Right hindlimb (tissue), 1 donor: ENCODE measurements around the gene GRM1.
A peak's percentile ranks its signal among the peaks of the same experiment; 100 is the strongest.

Source experiments
- DNase-seq: peaks from one replicate; pipeline ENCODE4 v3.0.0-alpha.2; 2018

Gene GRM1

GRCh38 chr6:146282837-146283236 is 254.0 kb downstream of the GRM1 start:
- DNase-seq = no peak

- DNase-seq = no peak
Observed at GRCh38 chr6:146284311-146284710, 255.4 kb downstream of the GRM1 start.

- no peak for DNase-seq
Observed at GRCh38 chr6:146286961-146287360, 258.1 kb downstream of the GRM1 start.

GRCh38 chr6:146287691-146288369 is 259.0 kb downstream of the GRM1 start:
- no peak for DNase-seq

- no peak for DNase-seq
Observed at GRCh38 chr6:146289816-146290588, 261.1 kb downstream of the GRM1 start.

- DNase-seq = no peak
Observed at GRCh38 chr6:146290589-146290901, 261.7 kb downstream of the GRM1 start.

- DNase-seq = no peak
Observed at GRCh38 chr6:146292506-146292905, 263.6 kb downstream of the GRM1 start.

- DNase-seq = no peak
Observed at GRCh38 chr6:146295695-146296094, 266.8 kb downstream of the GRM1 start.

- no peak for DNase-seq
Observed at GRCh38 chr6:146297815-146298214, 269.0 kb downstream of the GRM1 start.

- no peak for DNase-seq
Observed at GRCh38 chr6:146300521-146300920, 271.7 kb downstream of the GRM1 start.

GRCh38 chr6:146301764-146302163 is 272.9 kb downstream of the GRM1 start:
- DNase-seq = no peak

GRCh38 chr6:146302994-146303393 is 274.1 kb downstream of the GRM1 start:
- DNase-seq = no peak

- DNase-seq = no peak
Observed at GRCh38 chr6:146304181-146304580, 275.3 kb downstream of the GRM1 start.

- no peak for DNase-seq
Observed at GRCh38 chr6:146305092-146305491, 276.2 kb downstream of the GRM1 start.

GRCh38 chr6:146305951-146306350 is 277.1 kb downstream of the GRM1 start:
- DNase-seq = no peak

GRCh38 chr6:146310628-146311027 is 281.8 kb downstream of the GRM1 start:
- no peak for DNase-seq

GRCh38 chr6:146311079-146311478 is 282.2 kb downstream of the GRM1 start:
- DNase-seq = no peak

GRCh38 chr6:146312608-146313007 is 283.7 kb downstream of the GRM1 start:
- peak; percentile 59 for DNase-seq

GRCh38 chr6:146315381-146316174 is 286.7 kb downstream of the GRM1 start:
- DNase-seq = no peak

- DNase-seq = peak; percentile 26
Observed at GRCh38 chr6:146316175-146316495, 287.3 kb downstream of the GRM1 start.

GRCh38 chr6:146331013-146331412 is 302.2 kb downstream of the GRM1 start:
- no peak for DNase-seq

- DNase-seq = no peak
Observed at GRCh38 chr6:146335336-146335735, 306.5 kb downstream of the GRM1 start.

GRCh38 chr6:146336191-146336590 is 307.3 kb downstream of the GRM1 start:
- DNase-seq = no peak

- peak; percentile 78 for DNase-seq
Observed at GRCh38 chr6:146337376-146337775, 308.5 kb downstream of the GRM1 start.
